Activated naive CD4-positive, alpha-beta T cell treated with anti-CD3 and anti-CD28 coated beads for 36 hours (primary cell): ENCODE results near the gene LCP2. TPM values are rescaled to one million over a fixed set of nuclear protein-coding genes. Genes with fewer than 3 reads are reported as not detected.

Experiments used
- CTCF ChIA-PET: fragments of 350-600 bp; sonication (Branson Sonifier 250); formaldehyde crosslinking; loops from one replicate; lab custom pipeline; 2021; ENCODE audit warnings: antibody characterized with exemption; lab: Charles Lee
- DNase-seq: peaks from one replicate; pipeline ENCODE4 v3.0.0-alpha.2; 2020
- H3K27ac Mint-ChIP-seq: one replicate; pipeline ENCODE4 v1.8.0; 2021; ENCODE audit warnings: mild to moderate bottlenecking, mixed read lengths
- H3K27me3 Mint-ChIP-seq: one replicate; pipeline ENCODE4 v1.8.0; 2021; ENCODE audit warnings: low read depth, mixed read lengths
- H3K36me3 Mint-ChIP-seq: one replicate; pipeline ENCODE4 v1.8.0; 2021; ENCODE audit warnings: low read depth, mixed read lengths
- H3K4me1 Mint-ChIP-seq: one replicate; pipeline ENCODE4 v1.8.0; 2021; ENCODE audit warnings: low read depth, mixed read lengths
- H3K4me3 Mint-ChIP-seq: one replicate; pipeline ENCODE4 v1.8.0; 2021; ENCODE audit warnings: mild to moderate bottlenecking, moderate library complexity, mixed read lengths
- H3K9me3 Mint-ChIP-seq: one replicate; pipeline ENCODE4 v1.8.0; 2021; ENCODE audit warnings: mixed read lengths
- intact Hi-C: fragments of 100-400 bp; cut with micrococcal nuclease; formaldehyde crosslinking; loops from one replicate; pipeline ENCODE4 v1.15.1; 2023
- total RNA-seq, 2 experiments: library from RNA; stranded (reverse); gene quantifications; one replicate each; pipeline ENCODE4 v1.2.3, GENCODE V29; 2021

Gene LCP2
- total RNA-seq, 2 experiments from 2014 or later: 115 to 122 TPM

GRCh38 chr5:170283296-170283695, 14.3 kb downstream of the LCP2 start:
- CTCF ChIA-PET: interaction anchor here (0.6 to 3.3 kb wide), 9 partner anchors 9 to 111 kb away, joined by 3 to 26 read pairs (median 9); partner anchors contain the start of gene LCP2
- Mint-ChIP-seq H3K4me1 (peaks cover 94% of the 10 kb centered on the region), H3K27ac (peak overlapping the region; percentile 76), H3K36me3 (peaks cover 59% of the 10 kb centered on the region), H3K4me3 (no peak overlapping the region), H3K27me3 (no peaks in the 10 kb centered on the region), H3K9me3 (no peaks in the 10 kb centered on the region)
- no peak for DNase-seq
- intact Hi-C loops: no loop called here

- no peaks in the 10 kb centered on the region for H3K27me3 Mint-ChIP-seq
- H3K4me1 Mint-ChIP-seq: peaks cover 94% of the 10 kb centered on the region
- CTCF ChIA-PET: interaction anchor here (0.8 to 9.2 kb wide), 6 partner anchors 12 to 59 kb away, joined by 3 to 281 read pairs (median 15); partner anchors contain the start of gene LCP2
- no peak overlapping the region for H3K4me3 Mint-ChIP-seq
- no peaks in the 10 kb centered on the region for H3K9me3 Mint-ChIP-seq
- peaks cover 49% of the 10 kb centered on the region for H3K36me3 Mint-ChIP-seq
- intact Hi-C loops: no loop called here
- peak overlapping the region; percentile 83 for H3K27ac Mint-ChIP-seq
- DNase-seq: no peak
Observed at GRCh38 chr5:170280011-170280493, 17.5 kb downstream of the LCP2 start.

GRCh38 chr5:170279459-170279817, 18.1 kb downstream of the LCP2 start:
- H3K4me1 Mint-ChIP-seq: peaks cover 94% of the 10 kb centered on the region
- peaks cover 47% of the 10 kb centered on the region for H3K36me3 Mint-ChIP-seq
- H3K9me3 Mint-ChIP-seq: no peaks in the 10 kb centered on the region
- H3K27me3 Mint-ChIP-seq: no peaks in the 10 kb centered on the region
- CTCF ChIA-PET: interaction anchor here (0.8 to 9.2 kb wide), 6 partner anchors 12 to 60 kb away, joined by 3 to 281 read pairs (median 15); partner anchors contain the start of gene LCP2
- intact Hi-C loops: loop anchor here (1.0 to 5.0 kb wide), 4 partner anchors 8 to 627 kb away; no protein-coding TSS in a partner anchor
- H3K4me3 Mint-ChIP-seq: peak overlapping the region; percentile 45
- H3K27ac Mint-ChIP-seq: peak overlapping the region; percentile 83
- no peak for DNase-seq

GRCh38 chr5:170278611-170279458, 18.7 kb downstream of the LCP2 start:
- intact Hi-C loops: loop anchor here (1.0 to 5.0 kb wide), 5 partner anchors 8 to 627 kb away; partner anchors contain the start of gene LCP2
- CTCF ChIA-PET: interaction anchor here (0.8 to 9.2 kb wide), 7 partner anchors 11 to 61 kb away, joined by 3 to 281 read pairs (median 13); partner anchors contain the start of gene LCP2
- peaks cover 51% of the 10 kb centered on the region for H3K36me3 Mint-ChIP-seq
- H3K9me3 Mint-ChIP-seq: no peaks in the 10 kb centered on the region
- H3K4me3 Mint-ChIP-seq: peak overlapping the region; percentile 45
- peak overlapping the region; percentile 83 for H3K27ac Mint-ChIP-seq
- H3K4me1 Mint-ChIP-seq: peaks cover 95% of the 10 kb centered on the region
- no peaks in the 10 kb centered on the region for H3K27me3 Mint-ChIP-seq
- DNase-seq: peak; percentile 90

- DNase-seq: no peak
- peaks cover 52% of the 10 kb centered on the region for H3K36me3 Mint-ChIP-seq
- intact Hi-C loops: loop anchor here (1.0 to 5.0 kb wide), 3 partner anchors 19 to 626 kb away; partner anchors contain the start of gene LCP2
- peak overlapping the region; percentile 51 for H3K4me3 Mint-ChIP-seq
- peaks cover 91% of the 10 kb centered on the region for H3K4me1 Mint-ChIP-seq
- H3K27ac Mint-ChIP-seq: peak overlapping the region; percentile 89
- no peaks in the 10 kb centered on the region for H3K27me3 Mint-ChIP-seq
- CTCF ChIA-PET: interaction anchor here (1.2 to 9.2 kb wide), 5 partner anchors 10 to 62 kb away, joined by 3 to 281 read pairs (median 46); partner anchors contain the start of gene LCP2
- no peaks in the 10 kb centered on the region for H3K9me3 Mint-ChIP-seq
Observed at GRCh38 chr5:170277867-170278281, 19.7 kb downstream of the LCP2 start.

- Mint-ChIP-seq H3K36me3 (peaks cover 49% of the 10 kb centered on the region), H3K4me1 (peaks cover 86% of the 10 kb centered on the region), H3K27ac (peak overlapping the region; percentile 93), H3K27me3 (no peaks in the 10 kb centered on the region), H3K4me3 (peak overlapping the region; percentile 44), H3K9me3 (no peaks in the 10 kb centered on the region)
- CTCF ChIA-PET: interaction anchor here (0.9 to 9.2 kb wide), 8 partner anchors 8 to 64 kb away, joined by 3 to 281 read pairs (median 40); partner anchors contain the start of gene LCP2
- intact Hi-C loops: loop anchor here (5.0 kb wide), 2 partner anchors 574 to 624 kb away; no protein-coding TSS in a partner anchor
- DNase-seq: no peak
Observed at GRCh38 chr5:170276140-170276539, 21.4 kb downstream of the LCP2 start.

GRCh38 chr5:170275376-170275994, 22.1 kb downstream of the LCP2 start:
- peak; percentile 81 for DNase-seq
- Mint-ChIP-seq H3K36me3 (peaks cover 53% of the 10 kb centered on the region), H3K27me3 (no peaks in the 10 kb centered on the region), H3K4me3 (peak overlapping the region; percentile 44), H3K9me3 (no peaks in the 10 kb centered on the region), H3K27ac (peak overlapping the region; percentile 93), H3K4me1 (peaks cover 87% of the 10 kb centered on the region)
- CTCF ChIA-PET: interaction anchor here (1.4 to 9.2 kb wide), 11 partner anchors 8 to 65 kb away, joined by 3 to 281 read pairs (median 26); partner anchors contain the start of gene LCP2
- intact Hi-C loops: loop anchor here (1.0 to 5.0 kb wide), 5 partner anchors 21 to 623 kb away; no protein-coding TSS in a partner anchor

GRCh38 chr5:170273968-170274710, 23.4 kb downstream of the LCP2 start:
- H3K27me3 Mint-ChIP-seq: no peaks in the 10 kb centered on the region

GRCh38 chr5:170270293-170271069, 27.1 kb downstream of the LCP2 start:
- peaks cover 77% of the 10 kb centered on the region for H3K36me3 Mint-ChIP-seq
- intact Hi-C loops: loop anchor here (5.0 kb wide), 1 partner anchor 152 kb away; no protein-coding TSS in a partner anchor
- peak overlapping the region; percentile 61 for H3K27ac Mint-ChIP-seq
- no peak overlapping the region for H3K4me3 Mint-ChIP-seq
- CTCF ChIA-PET: interaction anchor here (6.8 to 7.3 kb wide), 2 partner anchors 23 to 68 kb away, joined by 130 to 209 read pairs; partner anchors contain the start of gene LCP2
- DNase-seq: no peak
- H3K27me3 Mint-ChIP-seq: no peaks in the 10 kb centered on the region
- H3K9me3 Mint-ChIP-seq: no peaks in the 10 kb centered on the region
- peaks cover 88% of the 10 kb centered on the region for H3K4me1 Mint-ChIP-seq

More at GRCh38 chr5:170273968-170274710, 23.4 kb downstream of the LCP2 start:
- DNase-seq: peak; percentile 83
- Mint-ChIP-seq H3K4me3 (peak overlapping the region; percentile 44), H3K9me3 (no peaks in the 10 kb centered on the region), H3K36me3 (peaks cover 63% of the 10 kb centered on the region), H3K27ac (peak overlapping the region; percentile 93), H3K4me1 (peaks cover 86% of the 10 kb centered on the region)
- intact Hi-C loops: loop anchor here (1.0 to 5.0 kb wide), 4 partner anchors 8 to 148 kb away; no protein-coding TSS in a partner anchor
- CTCF ChIA-PET: interaction anchor here (0.8 to 9.2 kb wide), 21 partner anchors 8 to 141 kb away, joined by 3 to 281 read pairs (median 5); partner anchors contain the start of gene LCP2

GRCh38 chr5:170269579-170269978, 28.0 kb downstream of the LCP2 start:
- Mint-ChIP-seq H3K27me3 (no peaks in the 10 kb centered on the region), H3K9me3 (no peaks in the 10 kb centered on the region), H3K4me3 (no peak overlapping the region), H3K27ac (peak overlapping the region; percentile 86), H3K4me1 (peaks cover 84% of the 10 kb centered on the region), H3K36me3 (peaks cover 71% of the 10 kb centered on the region)
- DNase-seq: peak; percentile 62
- intact Hi-C loops: loop anchor here (5.0 to 10.0 kb wide), 4 partner anchors 167 to 1115 kb away; partner anchors contain the start of gene NPM1
- CTCF ChIA-PET: interaction anchor here (1.0 to 7.3 kb wide), 10 partner anchors 8 to 68 kb away, joined by 4 to 209 read pairs (median 30); partner anchors contain the start of gene LCP2
